Subcutaneous abdominal adipose tissue (tissue), 5 donors: Measurements from ENCODE around the gene SIGLEC14.

Experiments used
- H3K27ac ChIP-seq: one replicate; pipeline ENCODE4 v1.7.0; 2013; ENCODE audit warnings: low read depth, mild to moderate bottlenecking, inconsistent platforms, low read length, moderate library complexity
- H3K27me3 ChIP-seq, 5 donors: one replicate each; pipeline ENCODE4 v1.7.0; 2013; ENCODE audit warnings: low read length in 5 of 5, inconsistent platforms in 1 of 5; ENCODE audit not compliant: control insufficient read depth in 5 of 5, insufficient read depth in 4 of 5
- H3K36me3 ChIP-seq, 5 donors: one replicate each; pipeline ENCODE4 v1.7.0; 2013; ENCODE audit warnings: low read length in 5 of 5; ENCODE audit not compliant: control insufficient read depth in 5 of 5, insufficient read depth in 5 of 5
- H3K4me1 ChIP-seq, 5 donors: one replicate each; pipeline ENCODE4 v1.7.0; 2013; ENCODE audit warnings: low read length in 5 of 5, mild to moderate bottlenecking in 3 of 5, moderate library complexity in 1 of 5; ENCODE audit not compliant: control insufficient read depth in 5 of 5, insufficient read depth in 5 of 5
- H3K4me3 ChIP-seq, 5 donors: one replicate each; pipeline ENCODE4 v1.7.0; 2013; ENCODE audit warnings: low read length in 5 of 5, low read depth in 1 of 5
- H3K9ac ChIP-seq, 5 donors: one replicate each; pipeline ENCODE4 v1.7.0; 2013; ENCODE audit warnings: low read length in 5 of 5, mild to moderate bottlenecking in 4 of 5, moderate library complexity in 3 of 5
- H3K9me3 ChIP-seq, 5 donors: one replicate each; pipeline ENCODE4 v1.7.0; 2013; ENCODE audit warnings: low read length in 5 of 5; ENCODE audit not compliant: control insufficient read depth in 5 of 5
- donor health status: healthy.
- donor health status: healthy.
- donor health status: healthy.
- donor health status: healthy.
- donor health status: healthy.

The SIGLEC14 gene

GRCh38 chr19:51627491-51628138 is 19.0 kb downstream of the SIGLEC14 start:
- Histone ChIP-seq H3K4me3 (no peak overlapping the region), H3K36me3 (peaks cover 0 to 4% (median 0%) of the 10 kb centered on the region in 5 donors), H3K4me1 (peaks cover 0 to 6% (median 0%) of the 10 kb centered on the region in 5 donors), H3K9ac (no peak overlapping the region), H3K27me3 (peaks cover 0 to 18% (median 12%) of the 10 kb centered on the region in 5 donors), H3K27ac (no peak overlapping the region), H3K9me3 (no peaks in the 10 kb centered on the region)

GRCh38 chr19:51626675-51627074 is 19.9 kb downstream of the SIGLEC14 start:
- Histone ChIP-seq H3K4me1 (peaks cover 0 to 6% (median 0%) of the 10 kb centered on the region in 5 donors), H3K27ac (no peak overlapping the region), H3K9ac (no peak overlapping the region), H3K27me3 (peaks cover 0 to 18% (median 12%) of the 10 kb centered on the region in 5 donors), H3K36me3 (peaks cover 0 to 4% (median 0%) of the 10 kb centered on the region in 5 donors), H3K4me3 (no peak overlapping the region), H3K9me3 (no peaks in the 10 kb centered on the region)

DNA sequence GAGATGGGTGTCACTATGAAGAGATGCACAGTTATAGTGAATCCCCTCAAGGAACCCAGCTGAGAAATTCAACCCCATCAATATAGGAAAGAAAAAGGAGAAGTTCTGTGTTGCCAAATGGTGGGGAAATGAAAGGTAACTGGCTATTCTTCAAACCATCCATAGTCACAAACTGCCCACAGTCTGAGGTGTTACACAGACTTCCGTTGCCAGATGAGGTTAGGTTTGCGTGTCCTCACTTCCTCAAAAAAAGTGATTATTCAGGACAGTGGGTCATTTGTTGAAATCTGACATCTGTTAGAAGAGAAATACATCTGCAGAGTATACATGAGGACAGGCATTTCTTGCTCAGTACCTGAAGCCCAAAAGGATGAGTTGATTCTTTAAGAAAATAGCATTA is 25.4 kb downstream of the SIGLEC14 start:
- no peaks in the 10 kb centered on the region for H3K4me1 ChIP-seq
- no peak overlapping the region for H3K4me3 ChIP-seq
- H3K27me3 ChIP-seq, result no peaks in the 10 kb centered on the region
- no peak overlapping the region for H3K9ac ChIP-seq
- H3K9me3 ChIP-seq, result no peaks in the 10 kb centered on the region
- H3K36me3 ChIP-seq, result no peaks in the 10 kb centered on the region
- no peak overlapping the region for H3K27ac ChIP-seq

- H3K36me3 ChIP-seq, result no peaks in the 10 kb centered on the region
- no peaks in the 10 kb centered on the region for H3K4me1 ChIP-seq
- no peak overlapping the region for H3K27ac ChIP-seq
- H3K9ac ChIP-seq, result no peak overlapping the region
- no peak overlapping the region for H3K4me3 ChIP-seq
- H3K27me3 ChIP-seq, result peaks cover 4 to 16% (median 9%) of the 10 kb centered on the region in 5 donors
- H3K9me3 ChIP-seq, result peaks cover 0 to 9% (median 3%) of the 10 kb centered on the region in 5 donors
Observed at GRCh38 chr19:51615991-51616390, 30.6 kb downstream of the SIGLEC14 start.

GRCh38 chr19:51614789-51615188 is 31.8 kb downstream of the SIGLEC14 start:
- no peaks in the 10 kb centered on the region for H3K36me3 ChIP-seq
- H3K9ac ChIP-seq, result no peak overlapping the region
- H3K27ac ChIP-seq, result no peak overlapping the region
- H3K9me3 ChIP-seq, result peaks cover 0 to 9% (median 3%) of the 10 kb centered on the region in 5 donors
- no peak overlapping the region for H3K4me3 ChIP-seq
- H3K27me3 ChIP-seq, result peaks cover 4 to 16% (median 9%) of the 10 kb centered on the region in 5 donors
- H3K4me1 ChIP-seq, result no peaks in the 10 kb centered on the region

- H3K27ac ChIP-seq, result no peak overlapping the region
- H3K36me3 ChIP-seq, result no peaks in the 10 kb centered on the region
- no peaks in the 10 kb centered on the region for H3K4me1 ChIP-seq
- H3K4me3 ChIP-seq, result no peak overlapping the region
- H3K9ac ChIP-seq, result no peak overlapping the region
- peaks cover 4 to 16% (median 9%) of the 10 kb centered on the region in 5 donors for H3K27me3 ChIP-seq
- H3K9me3 ChIP-seq, result peaks cover 0 to 9% (median 3%) of the 10 kb centered on the region in 5 donors
Observed at GRCh38 chr19:51610576-51610975, 36.0 kb downstream of the SIGLEC14 start.

- Histone ChIP-seq H3K36me3 (no peaks in the 10 kb centered on the region), H3K4me1 (no peaks in the 10 kb centered on the region), H3K9ac (no peak overlapping the region), H3K4me3 (no peak overlapping the region), H3K27ac (no peak overlapping the region), H3K27me3 (peaks cover 0 to 10% (median 0%) of the 10 kb centered on the region in 5 donors), H3K9me3 (peaks cover 0 to 7% (median 3%) of the 10 kb centered on the region in 5 donors)
Observed at GRCh38 chr19:51607920-51608562, 38.6 kb downstream of the SIGLEC14 start.

DNA sequence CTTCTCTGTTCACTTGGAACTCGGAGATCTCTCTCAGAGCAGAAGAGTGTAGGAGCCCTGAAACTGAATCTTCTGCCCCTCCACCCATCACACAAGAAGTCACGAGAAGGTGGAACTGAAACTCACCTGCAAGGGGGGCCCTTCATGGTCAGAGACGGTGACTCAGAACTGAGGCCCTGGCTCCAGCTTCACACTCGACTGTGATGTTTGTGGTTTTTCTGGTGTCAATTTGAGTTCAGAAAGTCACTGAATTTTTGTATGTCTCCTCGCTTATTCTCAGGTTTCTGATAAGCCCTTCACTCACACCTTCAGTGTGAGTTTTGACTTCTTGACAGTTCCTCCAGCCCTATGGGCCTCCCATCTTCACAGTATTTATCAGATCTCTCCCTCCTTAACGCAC is 39.5 kb downstream of the SIGLEC14 start:
- no peaks in the 10 kb centered on the region for H3K9me3 ChIP-seq
- peaks cover 0 to 6% (median 0%) of the 10 kb centered on the region in 5 donors for H3K27me3 ChIP-seq
- no peaks in the 10 kb centered on the region for H3K36me3 ChIP-seq
- no peak overlapping the region for H3K27ac ChIP-seq
- H3K9ac ChIP-seq, result no peak overlapping the region
- no peaks in the 10 kb centered on the region for H3K4me1 ChIP-seq
- H3K4me3 ChIP-seq, result no peak overlapping the region

GRCh38 chr19:51602189-51602854 is 44.3 kb downstream of the SIGLEC14 start:
- no peaks in the 10 kb centered on the region for H3K36me3 ChIP-seq
- no peaks in the 10 kb centered on the region for H3K4me1 ChIP-seq
- H3K9ac ChIP-seq, result no peak overlapping the region
- peaks cover 6 to 25% (median 20%) of the 10 kb centered on the region in 5 donors for H3K27me3 ChIP-seq
- H3K4me3 ChIP-seq, result no peak overlapping the region
- H3K27ac ChIP-seq, result no peak overlapping the region
- peaks cover 0 to 3% (median 0%) of the 10 kb centered on the region in 5 donors for H3K9me3 ChIP-seq
